ENCODE measurements around the gene TNNI3K.

DNA sequence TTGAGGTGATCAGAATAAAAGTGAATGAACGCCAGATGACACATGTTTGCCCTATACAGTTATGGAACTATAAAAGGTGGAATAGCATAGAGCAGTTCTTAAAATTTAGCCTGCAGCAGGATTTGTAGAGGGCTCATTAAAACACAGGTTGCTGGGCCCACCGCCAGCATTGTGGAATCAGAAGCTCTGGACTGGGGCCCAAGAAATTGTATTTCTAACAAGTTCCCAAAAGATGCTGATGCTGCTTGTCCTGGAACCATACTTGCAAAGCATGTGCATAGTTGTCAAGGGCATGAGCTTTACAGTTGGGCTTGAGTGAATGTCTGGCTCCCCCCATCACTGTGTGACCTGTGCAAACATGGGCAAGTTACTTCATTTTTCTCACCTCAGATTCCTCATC is 314.7 kb downstream of the TNNI3K start:
- TF ChIP-seq, protein P1, sequence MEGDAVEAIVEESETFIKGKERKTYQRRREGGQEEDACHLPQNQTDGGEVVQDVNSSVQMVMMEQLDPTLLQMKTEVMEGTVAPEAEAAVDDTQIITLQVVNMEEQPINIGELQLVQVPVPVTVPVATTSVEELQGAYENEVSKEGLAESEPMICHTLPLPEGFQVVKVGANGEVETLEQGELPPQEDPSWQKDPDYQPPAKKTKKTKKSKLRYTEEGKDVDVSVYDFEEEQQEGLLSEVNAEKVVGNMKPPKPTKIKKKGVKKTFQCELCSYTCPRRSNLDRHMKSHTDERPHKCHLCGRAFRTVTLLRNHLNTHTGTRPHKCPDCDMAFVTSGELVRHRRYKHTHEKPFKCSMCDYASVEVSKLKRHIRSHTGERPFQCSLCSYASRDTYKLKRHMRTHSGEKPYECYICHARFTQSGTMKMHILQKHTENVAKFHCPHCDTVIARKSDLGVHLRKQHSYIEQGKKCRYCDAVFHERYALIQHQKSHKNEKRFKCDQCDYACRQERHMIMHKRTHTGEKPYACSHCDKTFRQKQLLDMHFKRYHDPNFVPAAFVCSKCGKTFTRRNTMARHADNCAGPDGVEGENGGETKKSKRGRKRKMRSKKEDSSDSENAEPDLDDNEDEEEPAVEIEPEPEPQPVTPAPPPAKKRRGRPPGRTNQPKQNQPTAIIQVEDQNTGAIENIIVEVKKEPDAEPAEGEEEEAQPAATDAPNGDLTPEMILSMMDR (conservative IDR thresholded peaks at IDR 0.05; ENCODE audit: low read depth, low read length), result no peak
- TF ChIP-seq EZH2 (IDR thresholded peaks at IDR 0.05; ENCODE audit: borderline replicate concordance, low read depth, low read length, poor library complexity, severe bottlenecking), result no peak
